ENCODE measurements around the gene SPC24.

SPC24 gene, protein sequence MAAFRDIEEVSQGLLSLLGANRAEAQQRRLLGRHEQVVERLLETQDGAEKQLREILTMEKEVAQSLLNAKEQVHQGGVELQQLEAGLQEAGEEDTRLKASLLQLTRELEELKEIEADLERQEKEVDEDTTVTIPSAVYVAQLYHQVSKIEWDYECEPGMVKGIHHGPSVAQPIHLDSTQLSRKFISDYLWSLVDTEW

DNA sequence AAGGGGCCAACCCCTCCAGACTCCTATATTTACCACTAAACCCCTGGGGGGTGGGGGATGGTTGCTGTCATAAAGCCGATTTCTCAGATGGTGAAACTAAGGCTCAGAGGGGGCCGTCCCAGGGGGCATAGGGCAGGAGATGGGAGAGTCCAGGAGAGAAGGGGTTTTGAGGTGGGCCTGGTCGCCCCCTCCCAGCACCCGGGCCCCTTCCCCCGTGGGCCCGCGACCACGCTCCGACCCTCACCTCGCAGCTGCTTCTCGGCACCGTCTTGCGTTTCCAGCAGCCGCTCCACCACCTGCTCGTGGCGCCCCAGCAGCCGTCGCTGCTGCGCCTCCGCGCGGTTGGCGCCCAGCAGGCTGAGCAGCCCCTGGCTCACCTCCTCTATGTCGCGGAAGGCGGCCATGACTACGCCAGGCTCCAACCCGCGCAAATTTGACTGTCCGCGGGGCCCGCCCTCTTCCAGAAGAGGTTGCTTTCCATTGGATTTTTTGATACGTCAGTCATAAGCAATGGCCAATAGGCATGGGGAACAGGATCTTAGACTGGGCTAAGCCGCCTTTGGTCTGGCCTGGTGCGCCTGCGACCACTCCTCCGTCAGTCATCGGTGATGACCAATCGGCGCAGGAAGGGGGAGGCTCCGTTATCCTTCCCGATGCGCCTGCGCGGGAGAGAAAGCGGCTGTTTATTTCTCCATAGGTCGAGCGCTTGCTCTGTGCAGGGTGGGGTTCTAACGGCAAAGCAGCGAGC, at the start of gene SPC24:
SPC24 (minus strand) TSS at position 410 of the 748 bp plus-strand sequence; CDS start at position 404, 6 bp downstream.
- DNase-seq (ENCODE audit: low spot score) (peak; percentile 98), FAIRE-seq (no peak)

DNA sequence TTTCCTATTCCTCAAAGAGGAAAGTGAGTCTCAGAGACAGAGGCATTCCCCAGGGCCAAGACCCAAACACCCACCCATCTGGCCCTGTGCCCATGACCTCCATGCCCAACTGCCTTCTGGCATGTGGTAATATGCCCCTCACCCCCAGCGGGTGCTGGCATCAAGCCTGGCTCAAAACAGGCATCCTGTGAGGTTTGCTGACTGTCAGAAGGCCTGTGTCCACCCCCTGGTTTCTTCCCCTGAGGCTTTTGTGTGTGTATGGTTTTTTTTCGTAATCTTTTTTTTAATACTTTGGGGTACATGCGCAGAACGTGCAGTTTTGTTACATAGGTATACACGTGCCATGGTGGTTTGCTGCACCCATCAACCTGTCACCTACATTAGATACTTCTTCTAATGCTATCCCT, 49.4 kb upstream of the SPC24 start:
- FAIRE-seq (no peak), DNase-seq (ENCODE audit: low spot score) (no peak)

DNA sequence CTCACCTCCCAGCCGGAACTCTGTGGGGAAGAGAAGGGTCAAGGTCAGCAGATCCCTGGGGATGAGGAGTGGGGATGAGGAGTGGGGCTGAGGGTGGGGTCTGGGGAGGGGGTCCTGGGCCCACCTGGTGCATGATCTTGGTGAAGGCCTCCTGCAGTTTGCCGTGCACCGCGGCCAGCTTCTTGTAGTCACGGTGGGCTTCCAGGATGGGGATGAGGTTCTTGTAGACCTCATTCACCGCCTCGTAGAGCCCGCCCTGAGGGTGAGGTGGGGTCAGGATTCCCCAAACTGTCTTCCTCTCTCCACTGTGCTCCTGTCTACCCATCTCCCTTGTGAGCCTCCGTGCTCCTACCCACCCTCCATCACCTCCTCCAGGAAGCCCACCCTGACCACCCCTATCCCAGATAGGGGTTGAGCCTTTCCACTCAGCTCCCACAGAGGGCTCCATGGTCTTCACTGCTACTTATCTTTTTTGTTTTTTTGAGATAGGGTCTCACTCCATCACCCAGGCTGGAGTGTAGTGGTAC, 48.6 kb upstream of the SPC24 start:
- no peak for FAIRE-seq
- no peak for DNase-seq (ENCODE audit: low spot score)

DNA sequence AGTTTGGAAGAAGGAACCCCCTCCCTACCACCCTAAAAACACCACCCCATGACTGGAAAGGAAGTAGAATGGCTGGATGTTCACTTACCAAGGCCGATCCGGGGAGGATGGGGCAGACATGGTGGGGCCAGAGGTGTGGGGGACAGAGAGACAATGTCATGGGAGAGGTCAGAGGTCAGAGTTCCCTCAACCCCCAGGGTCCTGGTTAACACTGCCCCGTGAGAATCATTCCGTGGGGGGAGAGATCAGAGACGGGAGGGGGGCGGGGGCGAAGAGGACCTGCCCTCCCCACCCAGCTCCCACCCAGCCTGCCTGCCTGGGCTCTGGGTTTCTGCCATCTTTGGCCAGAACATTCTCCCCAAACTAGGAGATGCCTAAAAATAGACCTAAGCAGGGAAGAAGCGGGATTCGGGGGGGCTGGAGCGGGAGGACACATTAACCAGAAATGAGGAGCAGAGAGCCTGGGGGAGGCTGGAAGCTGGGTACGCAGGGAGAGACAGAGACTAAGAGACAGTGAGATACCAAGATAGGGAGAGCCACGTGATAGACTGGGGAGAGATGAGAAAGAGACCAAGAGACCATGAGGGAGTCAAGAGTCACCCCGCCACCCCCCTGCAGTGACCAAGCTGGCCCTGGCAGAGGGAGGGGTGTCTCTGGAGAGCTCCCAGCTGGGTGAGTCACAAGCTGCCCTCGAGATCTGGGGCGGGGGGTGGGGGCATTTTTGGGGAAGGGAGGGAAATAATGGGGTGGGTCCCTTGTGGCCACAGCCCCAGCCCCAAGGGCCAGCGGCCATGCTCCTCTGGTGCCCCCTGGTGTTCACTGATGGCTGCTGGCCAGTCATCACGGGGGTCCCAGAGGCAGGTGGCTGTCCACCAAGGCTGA, 47.9 kb upstream of the SPC24 start:
- FAIRE-seq, result no peak

DNA sequence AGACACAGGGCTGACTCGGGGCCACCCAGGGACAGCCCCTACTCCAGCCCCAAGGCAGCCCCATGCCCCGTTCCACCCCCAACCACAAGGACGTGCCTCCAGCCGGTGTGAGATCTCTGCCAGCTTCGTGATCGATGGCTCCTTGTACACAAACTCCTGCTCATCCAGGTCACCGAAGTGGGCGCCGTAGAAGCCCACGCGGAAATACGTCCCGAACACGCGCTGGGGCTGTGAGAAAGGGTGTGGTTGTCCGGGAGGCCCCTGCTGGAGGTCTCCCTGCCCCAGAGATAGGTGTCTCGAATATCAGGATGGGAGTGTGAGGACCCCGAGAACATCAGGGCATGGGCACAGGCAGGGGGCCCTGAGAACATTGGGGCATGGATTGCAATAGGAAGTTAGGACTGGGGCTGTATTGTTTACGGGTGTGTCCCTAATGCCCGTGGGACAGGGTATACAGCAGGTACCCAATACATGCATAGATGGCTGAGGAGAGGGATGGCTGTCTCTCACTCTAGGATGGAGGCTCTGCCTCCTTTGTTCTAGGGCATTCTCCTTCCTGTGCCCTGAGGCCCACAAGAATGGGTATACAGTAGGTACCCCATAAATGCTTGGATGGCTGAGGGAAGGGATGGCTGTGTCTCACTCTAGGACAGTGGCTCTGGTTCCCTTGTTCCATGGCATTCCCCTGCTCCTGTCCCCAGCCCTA, 47.1 kb upstream of the SPC24 start:
- no peak for FAIRE-seq
- no peak for DNase-seq (ENCODE audit: low spot score)

More for the DNA sequence above, 47.9 kb upstream of the SPC24 start:
- DNase-seq (ENCODE audit: low spot score), result peak; percentile 60

DNA sequence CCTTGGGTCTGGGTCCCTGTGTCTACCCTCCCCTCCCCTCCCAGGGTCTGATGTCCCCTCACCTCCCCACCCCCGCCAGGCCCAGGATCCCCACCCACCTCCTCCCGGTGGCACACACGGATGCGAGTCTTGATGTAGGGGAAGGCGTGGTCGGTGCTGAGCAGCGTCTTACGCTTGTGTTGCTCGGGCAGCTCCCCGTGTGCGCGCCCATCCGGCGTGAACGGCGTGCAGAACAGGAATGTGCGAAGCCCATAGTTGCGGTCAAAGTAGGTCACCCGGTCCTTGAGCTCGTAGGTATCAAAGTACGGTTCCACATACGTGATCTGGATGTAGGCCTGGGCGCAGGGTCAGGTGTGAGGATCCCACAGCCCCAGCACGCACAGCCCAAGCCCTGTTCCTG, 46.2 kb upstream of the SPC24 start:
- DNase-seq (ENCODE audit: low spot score), result no peak
- FAIRE-seq, result no peak

DNA sequence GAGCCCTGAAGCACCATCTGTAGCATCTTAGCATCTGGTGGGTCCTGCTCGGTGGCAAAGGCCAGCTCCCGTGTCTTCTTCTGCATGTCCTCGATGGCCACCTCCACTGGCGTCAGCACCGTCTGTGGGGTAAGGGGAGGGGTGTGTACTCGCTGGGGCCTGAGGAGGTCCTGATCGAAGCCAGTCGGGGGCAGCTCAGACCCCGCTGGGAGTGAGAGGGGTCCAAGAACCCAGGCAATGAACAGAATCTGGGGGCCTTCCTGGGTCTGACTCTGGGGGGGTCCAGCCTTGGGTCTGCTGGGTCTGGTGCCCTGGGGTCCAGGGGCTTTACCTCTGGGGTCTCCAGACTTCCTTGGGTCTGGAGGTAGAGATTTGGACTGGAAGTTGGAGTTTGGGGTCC, 45.3 kb upstream of the SPC24 start:
- DNase-seq (ENCODE audit: low spot score) (no peak), FAIRE-seq (no peak)

DNA sequence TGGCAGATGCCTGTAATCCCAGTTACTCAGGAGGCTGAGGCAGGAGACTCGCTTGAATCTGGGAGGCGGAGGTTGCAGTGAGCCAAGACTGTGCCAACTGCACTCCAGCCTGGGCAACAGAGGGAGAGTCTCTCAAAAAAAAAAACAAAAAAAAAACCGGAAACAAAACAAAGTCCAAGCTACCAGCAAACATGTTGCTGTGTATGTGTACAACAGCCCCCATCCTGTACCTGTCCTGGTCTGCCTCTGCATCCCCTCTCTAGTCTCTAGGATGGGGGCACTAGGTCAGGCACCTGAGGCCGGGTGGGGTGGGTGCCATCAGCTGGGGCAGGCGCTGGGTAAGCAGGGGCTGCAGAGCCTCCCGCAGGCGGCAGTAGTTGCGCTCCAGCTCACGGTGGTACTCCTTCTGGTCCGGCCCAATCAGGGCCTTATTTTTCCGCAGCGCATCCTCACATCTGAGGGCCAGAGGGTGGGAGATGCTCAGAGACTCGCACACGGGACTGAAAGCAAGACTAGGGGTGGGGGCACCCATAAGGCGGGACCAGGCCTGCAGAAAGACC, 44.5 kb upstream of the SPC24 start:
- DNase-seq (ENCODE audit: low spot score) (no peak), FAIRE-seq (no peak)

DNA sequence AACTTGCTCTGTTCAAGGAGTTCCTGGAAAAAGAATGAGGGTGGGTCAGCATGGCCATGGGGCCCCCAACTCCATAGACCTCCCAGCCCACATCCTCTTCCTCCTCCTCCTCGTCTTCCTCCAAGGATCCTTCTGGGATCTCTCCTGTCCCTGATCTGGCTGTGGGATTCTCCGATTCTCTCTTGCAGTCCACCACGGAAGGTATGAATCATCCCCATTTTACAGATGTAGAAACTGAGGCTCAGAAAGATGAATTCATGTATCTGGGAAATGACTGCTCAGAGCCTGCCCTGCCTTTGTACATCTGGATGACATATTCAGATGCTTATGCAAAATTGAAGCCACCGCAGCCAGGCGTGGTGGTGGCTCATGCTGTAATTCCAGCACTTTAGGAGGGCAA, 43.9 kb upstream of the SPC24 start:
- DNase-seq (ENCODE audit: low spot score), result no peak
- FAIRE-seq, result no peak

DNA sequence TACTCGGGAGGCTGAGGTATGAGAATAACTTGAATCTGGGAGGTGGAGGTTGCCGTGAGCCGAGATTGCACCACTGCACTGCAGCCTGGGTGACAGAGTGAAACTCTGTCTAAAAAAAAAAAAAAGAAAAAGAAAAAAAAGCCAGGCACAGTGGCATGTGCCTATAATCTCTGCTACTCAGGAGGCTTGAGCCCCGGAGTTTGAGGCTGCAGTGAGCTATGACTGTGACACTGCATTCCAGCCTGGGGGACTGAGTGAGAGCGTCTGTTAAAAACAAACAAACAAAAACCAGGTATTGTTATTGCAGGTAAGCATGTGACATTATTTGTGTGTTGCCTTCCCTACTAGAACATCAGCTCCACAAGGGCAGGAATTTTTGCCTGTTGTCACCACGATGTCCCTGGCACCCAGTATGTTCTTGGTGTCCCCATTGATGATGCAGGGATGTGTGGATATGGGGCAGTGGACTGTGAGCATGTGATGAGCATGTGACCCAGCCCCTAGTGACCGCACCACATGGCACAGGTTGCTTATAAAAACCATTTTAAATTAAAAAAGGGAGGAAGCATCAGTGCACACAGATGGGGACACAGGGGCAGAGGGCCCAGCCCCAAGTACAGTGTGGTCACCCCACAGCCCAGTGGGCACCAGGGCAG, 43.3 kb upstream of the SPC24 start:
- FAIRE-seq (no peak), DNase-seq (ENCODE audit: low spot score) (no peak)

DNA sequence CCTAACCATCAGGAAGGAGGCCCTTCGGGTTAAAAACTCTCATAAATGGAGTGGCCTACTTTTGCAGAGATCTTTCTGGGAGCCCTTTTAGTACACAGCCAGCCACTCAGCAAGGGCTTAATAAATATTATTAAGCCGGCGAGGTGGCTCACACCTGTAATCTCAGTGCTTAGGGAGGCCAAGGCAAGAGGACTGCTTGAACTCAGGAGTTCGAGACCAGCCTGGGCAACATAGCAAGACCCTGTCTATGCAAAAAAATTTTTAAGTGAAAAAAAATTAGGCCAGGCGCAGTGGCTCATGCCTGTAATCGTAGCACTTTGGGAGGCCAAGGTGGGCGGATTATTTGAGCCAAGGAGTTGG, 42.6 kb upstream of the SPC24 start:
- DNase-seq (ENCODE audit: low spot score), result no peak
- no peak for FAIRE-seq

DNA sequence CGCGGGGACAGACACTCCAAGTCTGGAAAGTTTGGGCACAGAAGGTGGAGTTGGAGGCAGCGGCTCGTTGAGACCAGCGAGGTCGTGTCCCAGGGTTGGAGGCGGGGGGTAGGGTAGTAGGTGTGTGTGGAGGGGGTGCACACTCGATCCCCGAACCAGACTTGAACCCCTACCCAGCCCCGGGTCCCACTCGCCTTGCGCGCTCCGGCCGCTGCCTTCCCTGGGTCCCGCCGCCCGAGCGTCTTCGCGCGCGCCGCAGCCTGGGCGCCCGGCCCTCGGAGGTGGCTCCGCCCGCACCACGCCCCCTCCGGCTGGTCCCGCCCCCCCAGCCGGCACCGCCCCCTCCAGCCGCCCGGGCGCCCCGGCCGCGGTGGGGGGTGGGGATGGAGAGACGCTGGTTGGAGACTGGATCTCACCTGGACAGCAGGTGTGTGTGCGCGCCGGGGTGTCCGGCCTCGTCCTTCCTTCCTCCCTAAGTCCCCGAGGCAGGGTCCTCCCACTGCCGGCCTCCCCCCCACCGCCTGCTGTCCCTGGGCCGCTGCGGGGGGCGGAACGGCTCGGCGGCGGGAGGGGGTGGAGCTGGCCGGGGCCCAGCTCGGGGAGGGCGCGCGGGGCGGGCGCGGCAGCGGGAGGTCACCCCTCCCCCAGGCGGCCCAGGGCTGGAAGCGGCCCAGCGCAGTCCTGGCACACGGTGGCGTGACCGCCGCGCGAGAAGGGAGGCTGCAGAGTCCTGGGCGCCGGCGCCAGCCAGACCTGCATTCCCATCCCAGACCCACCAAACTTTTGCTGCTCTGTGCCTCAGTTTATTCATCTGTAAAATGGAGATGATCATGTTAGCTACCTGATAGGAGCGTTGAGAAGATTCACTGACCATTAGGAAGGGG, 42.0 kb upstream of the SPC24 start, which contains the start of gene KANK2:
KANK2 (minus strand) TSS at position 255 of the 884 bp plus-strand sequence. CDS start 3,034 bp downstream, outside the sequence.
- peak; percentile 94 for DNase-seq (ENCODE audit: low spot score)
- no peak for FAIRE-seq

DNA sequence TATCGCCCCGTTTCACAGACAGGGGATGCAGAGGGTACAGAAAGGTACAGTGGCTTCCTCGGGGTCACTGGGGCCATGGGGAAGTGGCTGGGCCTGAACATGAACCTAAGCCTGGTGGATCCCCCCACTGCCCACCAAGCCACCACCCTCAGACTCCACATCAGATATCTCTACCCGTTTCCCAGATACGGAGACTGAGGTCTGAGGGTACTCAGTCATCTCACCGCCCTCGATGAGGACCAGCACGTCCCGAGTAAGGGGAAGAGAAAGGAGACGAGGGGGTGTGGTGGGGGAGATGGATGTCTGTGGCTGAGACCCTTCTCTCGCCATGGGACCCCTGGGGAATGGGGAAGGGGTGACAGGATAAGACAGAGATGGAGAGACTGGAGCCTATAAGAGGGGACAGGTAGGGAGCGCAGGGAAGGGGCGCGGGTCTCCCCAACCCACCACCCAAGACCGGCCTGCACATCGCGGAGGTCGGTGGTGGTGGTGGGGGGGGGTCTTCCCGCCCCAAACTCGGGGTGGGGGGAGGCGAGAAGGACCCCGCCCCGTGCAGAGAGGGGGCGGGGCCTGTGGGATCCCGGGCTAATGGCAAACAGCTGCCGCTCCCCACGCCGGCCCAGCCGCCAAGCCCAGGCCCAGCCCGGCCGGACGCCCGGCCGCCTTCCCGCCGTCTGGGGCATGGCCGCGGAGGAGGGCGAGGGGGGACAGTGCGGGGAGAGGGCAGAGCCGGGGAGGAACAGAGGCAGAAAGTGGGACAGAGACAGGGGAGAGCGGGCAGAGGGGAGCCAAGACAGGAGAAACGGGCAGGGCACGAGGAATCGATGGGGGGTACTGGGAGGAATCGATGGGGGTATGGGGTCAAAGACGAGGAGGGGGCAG, 41.1 kb upstream of the SPC24 start:
- no peak for FAIRE-seq
- peak; percentile 37 for DNase-seq (ENCODE audit: low spot score)

DNA sequence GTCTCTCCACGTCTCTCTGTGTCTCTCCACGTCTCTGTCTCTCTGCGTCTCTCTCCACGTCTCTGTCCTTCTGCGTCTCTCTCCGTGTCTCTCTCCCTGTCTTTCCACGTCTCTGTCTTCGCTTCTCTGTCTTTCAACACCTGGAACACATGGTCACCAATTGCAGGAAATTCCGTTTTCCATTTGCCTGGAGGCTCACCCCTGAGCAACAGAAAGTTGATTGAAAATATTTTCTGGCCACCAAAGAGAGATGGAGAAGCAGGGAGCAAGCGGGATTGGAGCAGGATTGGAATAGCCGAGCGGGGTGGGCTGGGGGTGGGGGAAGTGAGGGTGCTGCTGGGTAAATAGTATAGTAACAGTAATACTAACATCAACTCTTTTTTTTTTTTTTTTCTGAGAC, 40.1 kb upstream of the SPC24 start:
- FAIRE-seq (no peak), DNase-seq (ENCODE audit: low spot score) (no peak)

DNA sequence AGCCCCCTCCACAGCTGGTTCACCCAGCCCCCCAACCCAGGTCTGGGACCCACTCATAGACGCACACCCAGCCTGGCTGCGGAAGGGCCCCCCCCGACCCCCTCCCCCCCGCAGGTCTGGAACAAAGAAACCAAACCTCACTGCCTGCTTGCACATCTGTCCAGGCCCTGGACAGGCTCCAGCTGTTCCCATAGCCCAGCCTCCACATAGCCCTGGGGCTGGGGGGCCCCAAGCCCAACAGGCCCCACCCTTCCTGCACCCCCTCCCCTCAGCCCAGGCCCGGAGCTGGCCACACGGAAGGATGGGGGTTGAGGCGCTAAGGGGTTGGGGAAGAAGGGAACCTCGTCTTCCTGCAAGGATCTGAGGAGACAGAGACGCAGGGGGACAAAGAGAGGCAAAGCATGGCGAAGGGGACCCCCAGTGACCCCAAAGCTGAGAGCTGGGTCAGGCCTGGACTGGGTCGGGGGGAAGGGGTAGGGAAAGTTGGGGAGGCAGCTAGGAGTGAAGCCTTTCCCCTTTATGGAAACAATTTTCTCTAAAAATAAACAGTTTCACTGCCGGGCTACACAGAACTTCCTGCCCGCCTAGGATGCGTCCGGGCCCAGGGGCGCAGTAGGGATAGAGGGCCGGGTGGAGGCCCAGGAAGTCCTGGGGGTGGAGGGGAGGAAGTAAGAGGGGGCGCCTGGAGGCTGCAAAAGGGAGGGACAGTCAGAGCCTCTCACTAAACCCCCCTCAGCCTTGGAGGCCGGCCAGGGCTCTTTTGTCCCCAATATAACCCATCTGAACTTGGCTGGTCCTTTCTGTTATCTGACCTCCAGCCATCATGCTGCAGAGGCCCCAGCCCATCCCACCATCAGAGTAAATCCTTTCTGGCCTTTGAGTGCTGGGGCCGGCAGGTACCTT, 39.3 kb upstream of the SPC24 start:
- DNase-seq (ENCODE audit: low spot score) (no peak), FAIRE-seq (no peak)

DNA sequence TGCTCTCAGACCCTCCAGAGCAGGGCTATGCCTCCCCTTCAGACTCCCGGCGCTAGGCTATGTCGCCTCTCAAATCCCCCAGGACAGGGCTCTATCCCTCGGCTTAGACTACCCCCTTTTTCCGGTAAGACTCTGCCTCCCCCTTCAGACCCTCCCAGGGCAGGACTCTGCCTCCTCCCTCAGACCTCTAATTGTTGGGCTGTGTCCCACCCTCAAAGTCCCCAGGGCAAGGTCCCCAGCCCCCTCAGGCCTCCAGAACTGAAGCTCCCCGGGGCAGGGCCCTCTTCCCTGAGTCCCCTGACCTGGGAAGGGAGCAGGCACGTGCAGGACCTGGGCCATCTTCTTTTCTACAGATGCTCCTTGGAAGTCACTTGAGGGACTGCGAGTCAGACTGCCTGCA, 38.6 kb upstream of the SPC24 start:
- FAIRE-seq (no peak), DNase-seq (ENCODE audit: low spot score) (no peak)
